Panc1 (cell line): ENCODE data around the gene CAPN2. TPM values are rescaled to one million over a fixed set of nuclear protein-coding genes. Genes with fewer than 3 reads are reported as not detected.
A peak's percentile ranks its signal among the peaks of the same experiment; 100 is the strongest.

Source experiments
- ATAC-seq: fragments of 200-7000 bp; cut with Tn5 transposase; 2 replicates; pipeline ENCODE4 v1.9.1; 2020; ENCODE audit warnings: mild to moderate bottlenecking, moderate library complexity
- BruUV-seq: library from RNA; stranded (reverse); fragments of 400-500 nt; replicated peaks from 2 replicates; lab custom pipeline; 2021; lab: Mats Ljungman, UMichigan
- CTCF ChIA-PET: fragments of 300-600 bp; sonication (Branson Sonifier 250); formaldehyde crosslinking; loops from one replicate; lab custom pipeline; 2022; ENCODE audit warnings: antibody characterized with exemption; lab: Charles Lee
- POLR2A ChIA-PET: fragments of 300-600 bp; sonication (Branson Sonifier 250); formaldehyde crosslinking; loops from one replicate; lab custom pipeline; 2022; ENCODE audit warnings: antibody characterized with exemption; lab: Charles Lee
- DNase-seq: peaks from one replicate; pipeline ENCODE4 v3.0.0-alpha.2; 2010; ENCODE audit warnings: low read depth, low spot score
- H3K27ac ChIP-seq: 2 replicates; pipeline ENCODE4 v1.5.1; 2011; ENCODE audit warnings: mild to moderate bottlenecking, low read length, inconsistent platforms
- H3K27me3 ChIP-seq: fragments of 200-500 bp; sonication (Bioruptor generic); 2 replicates; pipeline ENCODE4 v1.6.0; 2014; ENCODE audit warnings: low read length, inconsistent platforms; ENCODE audit not compliant: control insufficient read depth, insufficient read depth
- H3K36me3 ChIP-seq: fragments of 200-500 bp; sonication (Bioruptor generic); 2 replicates; pipeline ENCODE4 v1.5.1; 2014; ENCODE audit warnings: inconsistent platforms, mild to moderate bottlenecking, low read length, moderate library complexity; ENCODE audit not compliant: control insufficient read depth, insufficient read depth
- H3K4me1 ChIP-seq: 2 replicates; pipeline ENCODE4 v1.5.1; 2011; ENCODE audit warnings: inconsistent platforms, mild to moderate bottlenecking, low read length, moderate library complexity; ENCODE audit not compliant: control insufficient read depth, insufficient read depth
- H3K4me3 ChIP-seq, 2 experiments: 2 replicates each; pipeline ENCODE4 v1.5.1; 2011 to 2012; ENCODE audit warnings: low read depth in 2 of 2, low read length in 2 of 2, mild to moderate bottlenecking in 2 of 2, inconsistent platforms in 1 of 2, moderate library complexity in 1 of 2
- H3K9me3 ChIP-seq: fragments of 200-500 bp; sonication (Bioruptor generic); 2 replicates; pipeline ENCODE4 v1.5.1; 2014; ENCODE audit warnings: low read depth, mild to moderate bottlenecking, inconsistent platforms, low read length, moderate library complexity; ENCODE audit not compliant: control insufficient read depth, insufficient read depth
- CTCF ChIP-seq: fragments of 450-650 bp; IDR thresholded peaks from 2 replicates; pipeline ENCODE4 v1.5.1; 2017; ENCODE audit warnings: mild to moderate bottlenecking
- POLR2AphosphoS5 ChIP-seq: IDR thresholded peaks from 2 replicates; pipeline ENCODE4 v1.6.1; 2012; ENCODE audit warnings: mild to moderate bottlenecking, low read depth, low read length, moderate library complexity
- SIN3A ChIP-seq: IDR thresholded peaks from 2 replicates; pipeline ENCODE4 v1.6.1; 2012; ENCODE audit warnings: low read depth, mild to moderate bottlenecking, low read length, moderate library complexity, borderline replicate concordance; ENCODE audit not compliant: insufficient read depth
- TCF7L2 ChIP-seq: IDR thresholded peaks from 2 replicates; pipeline ENCODE4 v1.6.1; 2011; ENCODE audit warnings: mild to moderate bottlenecking, low read depth, low read length, inconsistent platforms
- in situ Hi-C: cut with HindIII; loops from 2 replicates; pipeline ENCODE4 v1.10.0; 2016; ENCODE audit warnings: low sequenced_read_pairs, low pct_unique_long_range_greater_than_20kb
- intact Hi-C: fragments of 100-400 bp; cut with micrococcal nuclease; formaldehyde crosslinking; loops from one replicate; pipeline ENCODE4 v1.10.0; 2022; ENCODE audit not compliant: unreplicated experiment
- total RNA-seq: library from RNA; stranded (reverse); gene quantifications from one replicate; pipeline ENCODE4 v1.2.1, GENCODE V29; 2021; ENCODE audit not compliant: unreplicated experiment
- TF ChIP-seq, protein P1 (sequence below), 2 experiments: IDR thresholded peaks; 2 replicates each; pipeline ENCODE4 v1.6.1; 2011 to 2012; ENCODE audit warnings: low read depth in 2 of 2, control low read depth in 1 of 2, low read length in 1 of 2, mild to moderate bottlenecking in 1 of 2, moderate library complexity in 1 of 2; ENCODE audit not compliant: insufficient read depth in 1 of 2

Gene CAPN2
- total RNA-seq, 1 experiment from 2014 or later: 171 TPM

DNA sequence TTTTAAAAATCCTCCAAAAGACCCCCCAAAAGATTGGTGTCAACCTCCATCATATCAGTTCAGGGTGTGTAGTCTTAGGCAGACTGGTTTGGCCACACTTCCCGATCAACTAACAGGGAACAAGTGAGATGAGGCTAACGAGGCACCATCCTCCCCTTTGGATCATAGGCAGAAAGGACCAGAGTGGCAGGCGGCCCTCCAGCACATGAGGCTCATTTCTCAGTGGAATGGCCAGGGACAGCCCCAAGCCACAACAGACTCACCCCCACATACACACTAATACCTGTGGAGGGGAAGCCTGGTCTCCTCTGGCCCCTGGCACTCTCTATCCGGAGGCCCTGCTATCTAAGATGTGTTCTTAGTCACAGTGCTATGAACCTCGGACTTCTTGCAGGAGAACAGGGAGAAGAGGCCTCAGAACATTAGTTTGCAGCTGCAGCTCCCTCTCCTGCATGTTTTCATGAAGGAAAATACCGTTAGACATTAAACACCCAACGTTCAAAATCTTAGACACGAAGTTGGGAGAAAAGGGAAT lies 17.3 kb upstream of the CAPN2 start:
- intact Hi-C loops: loop anchor here (5.0 kb wide), 1 partner anchor 357 kb away; no protein-coding TSS in a partner anchor
- Histone ChIP-seq H3K36me3 (no peaks in the 10 kb centered on the region), H3K9me3 (no peaks in the 10 kb centered on the region), H3K27ac (no peak overlapping the region), H3K27me3 (no peaks in the 10 kb centered on the region), H3K4me3 (no peak overlapping the region), H3K4me1 (peaks cover 3% of the 10 kb centered on the region)
- in situ Hi-C loops: no loop called here
- TF ChIP-seq TCF7L2: no peak
- TF ChIP-seq, protein P1, sequence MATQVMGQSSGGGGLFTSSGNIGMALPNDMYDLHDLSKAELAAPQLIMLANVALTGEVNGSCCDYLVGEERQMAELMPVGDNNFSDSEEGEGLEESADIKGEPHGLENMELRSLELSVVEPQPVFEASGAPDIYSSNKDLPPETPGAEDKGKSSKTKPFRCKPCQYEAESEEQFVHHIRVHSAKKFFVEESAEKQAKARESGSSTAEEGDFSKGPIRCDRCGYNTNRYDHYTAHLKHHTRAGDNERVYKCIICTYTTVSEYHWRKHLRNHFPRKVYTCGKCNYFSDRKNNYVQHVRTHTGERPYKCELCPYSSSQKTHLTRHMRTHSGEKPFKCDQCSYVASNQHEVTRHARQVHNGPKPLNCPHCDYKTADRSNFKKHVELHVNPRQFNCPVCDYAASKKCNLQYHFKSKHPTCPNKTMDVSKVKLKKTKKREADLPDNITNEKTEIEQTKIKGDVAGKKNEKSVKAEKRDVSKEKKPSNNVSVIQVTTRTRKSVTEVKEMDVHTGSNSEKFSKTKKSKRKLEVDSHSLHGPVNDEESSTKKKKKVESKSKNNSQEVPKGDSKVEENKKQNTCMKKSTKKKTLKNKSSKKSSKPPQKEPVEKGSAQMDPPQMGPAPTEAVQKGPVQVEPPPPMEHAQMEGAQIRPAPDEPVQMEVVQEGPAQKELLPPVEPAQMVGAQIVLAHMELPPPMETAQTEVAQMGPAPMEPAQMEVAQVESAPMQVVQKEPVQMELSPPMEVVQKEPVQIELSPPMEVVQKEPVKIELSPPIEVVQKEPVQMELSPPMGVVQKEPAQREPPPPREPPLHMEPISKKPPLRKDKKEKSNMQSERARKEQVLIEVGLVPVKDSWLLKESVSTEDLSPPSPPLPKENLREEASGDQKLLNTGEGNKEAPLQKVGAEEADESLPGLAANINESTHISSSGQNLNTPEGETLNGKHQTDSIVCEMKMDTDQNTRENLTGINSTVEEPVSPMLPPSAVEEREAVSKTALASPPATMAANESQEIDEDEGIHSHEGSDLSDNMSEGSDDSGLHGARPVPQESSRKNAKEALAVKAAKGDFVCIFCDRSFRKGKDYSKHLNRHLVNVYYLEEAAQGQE (IDR thresholded peaks at IDR 0.05; ENCODE audit: insufficient read depth in 1 of 2, low read depth in 2 of 2, low read length in 1 of 2): no peak
- TF ChIP-seq SIN3A: no peak
- TF ChIP-seq CTCF: no peak
- ATAC-seq (peak; percentile 17; the same call in 1 of the 2 replicates), DNase-seq (no peak)
- BruUV-seq: no TSS peak
- ChIA-PET POLR2A (no interaction called here), CTCF (interaction anchor here (0.9 kb wide), 1 partner anchor 13 kb away, joined by 6 read pairs; no protein-coding TSS in a partner anchor)

DNA sequence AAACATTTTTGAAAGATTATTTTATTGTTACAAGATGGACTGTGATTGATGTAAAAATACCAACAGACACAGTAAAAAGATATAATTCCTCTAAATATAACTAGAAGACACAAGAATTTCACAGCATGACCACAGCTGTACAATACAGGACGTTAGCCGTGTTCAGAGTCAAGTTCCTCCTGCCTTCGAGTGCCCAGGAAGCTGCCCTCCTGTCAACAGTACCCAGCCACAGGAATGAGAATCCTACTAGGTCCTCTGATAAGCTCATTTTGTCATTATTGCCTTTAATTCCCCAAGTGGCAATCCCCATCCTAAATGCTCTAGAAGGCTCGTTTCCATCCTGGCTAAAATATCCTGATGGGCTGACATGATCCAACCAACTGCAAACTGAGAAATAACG lies 16.4 kb upstream of the CAPN2 start:
- POLR2A ChIA-PET: no interaction called here
- CTCF ChIA-PET: interaction anchor here (0.6 to 1.4 kb wide), 3 partner anchors 12 to 360 kb away, joined by 3 to 6 read pairs (median 4); no protein-coding TSS in a partner anchor
- no peak for ATAC-seq

More for the DNA sequence above, 16.4 kb upstream of the CAPN2 start:
- Histone ChIP-seq H3K4me3 (no peak overlapping the region), H3K4me1 (peaks cover 12% of the 10 kb centered on the region), H3K36me3 (no peaks in the 10 kb centered on the region), H3K27ac (no peak overlapping the region), H3K27me3 (no peaks in the 10 kb centered on the region), H3K9me3 (no peaks in the 10 kb centered on the region)
- DNase-seq: no peak
- no peak for TF ChIP-seq TCF7L2
- no peak for TF ChIP-seq SIN3A
- no peak for TF ChIP-seq POLR2AphosphoS5
- no peak for TF ChIP-seq CTCF
- TF ChIP-seq, protein P1 (IDR thresholded peaks at IDR 0.05; ENCODE audit: insufficient read depth in 1 of 2, low read depth in 2 of 2, low read length in 1 of 2): no peak
- in situ Hi-C loops: no loop called here
- no TSS peak for BruUV-seq
- intact Hi-C loops: loop anchor here (5.0 kb wide), 1 partner anchor 356 kb away; no protein-coding TSS in a partner anchor
